Neural progenitor cell (in vitro differentiated cells): ENCODE data around the gene TTYH1.

Source experiments
- EZH2 ChIP-seq: fragments of 200-600 bp; sonication (generic); IDR thresholded peaks from 2 replicates; pipeline ENCODE4 v1.6.1; 2017; ENCODE audit warnings: antibody characterized with exemption, mild to moderate bottlenecking, moderate library complexity
- EZH2phosphoT487 ChIP-seq: fragments of 200-600 bp; sonication (generic); IDR thresholded peaks from 2 replicates; pipeline ENCODE4 v1.6.1; 2017; ENCODE audit warnings: antibody characterized with exemption
- TF ChIP-seq, protein P1 (sequence below): fragments of 200-600 bp; sonication (generic); IDR thresholded peaks from 2 replicates; pipeline ENCODE4 v1.5.1; 2017; ENCODE audit warnings: antibody characterized with exemption, mild to moderate bottlenecking

DNA sequence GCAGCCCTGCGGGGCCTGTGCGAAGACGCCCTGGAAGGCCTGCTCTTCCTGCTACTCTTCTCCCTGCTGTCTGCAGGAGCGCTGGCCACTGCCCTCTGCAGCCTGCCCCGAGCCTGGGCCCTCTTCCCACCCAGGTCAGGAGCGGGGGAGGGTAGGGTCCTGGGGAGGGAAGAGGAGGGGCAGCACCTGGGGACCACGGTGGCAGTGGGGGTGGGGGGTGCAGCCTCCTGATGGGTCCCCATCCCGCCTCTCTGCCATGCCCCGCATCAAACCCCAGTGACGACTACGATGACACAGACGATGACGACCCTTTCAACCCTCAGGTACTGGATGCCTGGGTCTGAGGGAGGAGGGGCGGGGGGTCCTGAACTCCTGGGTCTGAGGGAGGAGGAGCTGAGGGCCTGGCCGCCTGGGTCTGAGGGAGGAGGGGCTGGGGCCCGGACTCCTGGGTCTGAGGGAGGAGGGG is 20.3 kb downstream of the TTYH1 start:
- TF ChIP-seq, protein P1, sequence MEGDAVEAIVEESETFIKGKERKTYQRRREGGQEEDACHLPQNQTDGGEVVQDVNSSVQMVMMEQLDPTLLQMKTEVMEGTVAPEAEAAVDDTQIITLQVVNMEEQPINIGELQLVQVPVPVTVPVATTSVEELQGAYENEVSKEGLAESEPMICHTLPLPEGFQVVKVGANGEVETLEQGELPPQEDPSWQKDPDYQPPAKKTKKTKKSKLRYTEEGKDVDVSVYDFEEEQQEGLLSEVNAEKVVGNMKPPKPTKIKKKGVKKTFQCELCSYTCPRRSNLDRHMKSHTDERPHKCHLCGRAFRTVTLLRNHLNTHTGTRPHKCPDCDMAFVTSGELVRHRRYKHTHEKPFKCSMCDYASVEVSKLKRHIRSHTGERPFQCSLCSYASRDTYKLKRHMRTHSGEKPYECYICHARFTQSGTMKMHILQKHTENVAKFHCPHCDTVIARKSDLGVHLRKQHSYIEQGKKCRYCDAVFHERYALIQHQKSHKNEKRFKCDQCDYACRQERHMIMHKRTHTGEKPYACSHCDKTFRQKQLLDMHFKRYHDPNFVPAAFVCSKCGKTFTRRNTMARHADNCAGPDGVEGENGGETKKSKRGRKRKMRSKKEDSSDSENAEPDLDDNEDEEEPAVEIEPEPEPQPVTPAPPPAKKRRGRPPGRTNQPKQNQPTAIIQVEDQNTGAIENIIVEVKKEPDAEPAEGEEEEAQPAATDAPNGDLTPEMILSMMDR: no peak
- TF ChIP-seq EZH2: no peak
- TF ChIP-seq EZH2phosphoT487: no peak
